Lower leg skin (tissue), 3 donors: ENCODE results near the gene LCN2.

Experiments
- POLR2A ChIP-seq, 2 donors: fragments of 450-650 bp; IDR thresholded peaks; one replicate each; pipeline ENCODE4 v1.6.1; 2016 to 2017; ENCODE audit warnings: antibody characterized with exemption in 2 of 2, mild to moderate bottlenecking in 1 of 2, moderate library complexity in 1 of 2
- TF ChIP-seq, protein P1 (sequence below), 3 donors: fragments of 450-650 bp; IDR thresholded peaks; one replicate each; pipeline ENCODE4 v1.5.1; 2016; ENCODE audit warnings: antibody characterized with exemption in 3 of 3, mild to moderate bottlenecking in 3 of 3, moderate library complexity in 2 of 3

DNA sequence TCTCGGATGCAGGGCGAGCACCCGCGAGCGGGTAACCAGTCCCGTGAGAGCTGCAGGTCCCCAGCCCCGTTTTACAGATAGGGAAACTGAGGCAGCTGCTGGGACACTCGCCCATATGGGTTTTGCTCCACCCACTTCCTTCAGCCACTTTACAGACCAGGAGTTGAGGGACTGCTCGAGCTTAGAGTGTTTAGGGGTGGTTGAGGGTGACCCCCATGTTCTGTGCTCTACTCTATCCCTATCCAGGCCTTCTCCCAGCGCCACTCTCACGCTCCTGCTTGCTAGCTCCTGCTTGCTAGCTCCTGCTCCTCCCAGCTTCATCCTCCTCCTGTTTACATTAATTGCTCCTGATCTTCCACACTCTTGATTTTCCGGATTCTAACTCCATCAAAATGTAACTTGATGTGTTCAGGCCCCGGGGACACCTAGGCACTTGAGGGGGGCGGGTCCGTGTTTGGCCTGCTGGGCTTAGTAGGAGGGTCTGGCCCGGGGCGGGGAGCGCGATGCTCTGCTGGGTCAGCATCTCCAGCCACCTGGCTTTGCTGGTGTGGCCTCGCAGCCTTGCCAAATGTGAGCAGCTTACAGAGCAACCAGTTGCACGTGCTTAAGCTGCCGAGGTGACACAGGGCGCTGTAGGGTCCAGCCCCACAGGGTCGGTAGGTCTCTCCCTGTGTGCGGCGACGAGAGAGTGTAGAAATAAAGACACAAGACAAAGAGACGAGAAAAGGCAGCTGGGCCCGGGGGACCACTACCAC, 20.2 kb upstream of the LCN2 start:
- TF ChIP-seq, protein P1, sequence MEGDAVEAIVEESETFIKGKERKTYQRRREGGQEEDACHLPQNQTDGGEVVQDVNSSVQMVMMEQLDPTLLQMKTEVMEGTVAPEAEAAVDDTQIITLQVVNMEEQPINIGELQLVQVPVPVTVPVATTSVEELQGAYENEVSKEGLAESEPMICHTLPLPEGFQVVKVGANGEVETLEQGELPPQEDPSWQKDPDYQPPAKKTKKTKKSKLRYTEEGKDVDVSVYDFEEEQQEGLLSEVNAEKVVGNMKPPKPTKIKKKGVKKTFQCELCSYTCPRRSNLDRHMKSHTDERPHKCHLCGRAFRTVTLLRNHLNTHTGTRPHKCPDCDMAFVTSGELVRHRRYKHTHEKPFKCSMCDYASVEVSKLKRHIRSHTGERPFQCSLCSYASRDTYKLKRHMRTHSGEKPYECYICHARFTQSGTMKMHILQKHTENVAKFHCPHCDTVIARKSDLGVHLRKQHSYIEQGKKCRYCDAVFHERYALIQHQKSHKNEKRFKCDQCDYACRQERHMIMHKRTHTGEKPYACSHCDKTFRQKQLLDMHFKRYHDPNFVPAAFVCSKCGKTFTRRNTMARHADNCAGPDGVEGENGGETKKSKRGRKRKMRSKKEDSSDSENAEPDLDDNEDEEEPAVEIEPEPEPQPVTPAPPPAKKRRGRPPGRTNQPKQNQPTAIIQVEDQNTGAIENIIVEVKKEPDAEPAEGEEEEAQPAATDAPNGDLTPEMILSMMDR (IDR thresholded peaks at IDR 0.05) = no peak
- no peak for TF ChIP-seq POLR2A (IDR thresholded peaks at IDR 0.05)
